ENCODE data around the gene RNU5D-1. TPM values are rescaled to one million over a fixed set of nuclear protein-coding genes. Genes with fewer than 3 reads are reported as not detected.

The RNU5D-1 gene
- polyA plus RNA-seq, 3 donors: not detected

DNA sequence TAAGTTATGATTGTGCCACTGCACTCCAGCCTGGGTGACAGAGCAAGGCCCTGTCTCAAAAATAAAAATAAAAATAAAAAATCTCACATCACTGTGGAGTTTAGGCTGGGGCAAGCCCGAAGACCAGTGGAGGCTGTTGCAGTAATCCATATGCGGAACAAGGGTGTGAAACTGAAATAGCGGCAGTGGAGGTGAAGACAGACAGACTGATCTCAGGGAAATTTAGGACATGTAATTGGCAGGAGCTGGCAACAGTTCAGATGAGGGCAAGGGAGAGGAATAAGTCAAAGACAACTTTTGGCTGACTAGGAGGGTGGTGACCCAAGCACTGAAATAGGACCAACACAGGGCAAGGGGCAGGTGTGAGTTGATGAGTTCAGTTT is 48.1 kb downstream of the RNU5D-1 start:
- DNase-seq (ENCODE audit: extremely low read depth in 1 of 11, low read depth in 9 of 11, low spot score in 4 of 11): no peak

DNA sequence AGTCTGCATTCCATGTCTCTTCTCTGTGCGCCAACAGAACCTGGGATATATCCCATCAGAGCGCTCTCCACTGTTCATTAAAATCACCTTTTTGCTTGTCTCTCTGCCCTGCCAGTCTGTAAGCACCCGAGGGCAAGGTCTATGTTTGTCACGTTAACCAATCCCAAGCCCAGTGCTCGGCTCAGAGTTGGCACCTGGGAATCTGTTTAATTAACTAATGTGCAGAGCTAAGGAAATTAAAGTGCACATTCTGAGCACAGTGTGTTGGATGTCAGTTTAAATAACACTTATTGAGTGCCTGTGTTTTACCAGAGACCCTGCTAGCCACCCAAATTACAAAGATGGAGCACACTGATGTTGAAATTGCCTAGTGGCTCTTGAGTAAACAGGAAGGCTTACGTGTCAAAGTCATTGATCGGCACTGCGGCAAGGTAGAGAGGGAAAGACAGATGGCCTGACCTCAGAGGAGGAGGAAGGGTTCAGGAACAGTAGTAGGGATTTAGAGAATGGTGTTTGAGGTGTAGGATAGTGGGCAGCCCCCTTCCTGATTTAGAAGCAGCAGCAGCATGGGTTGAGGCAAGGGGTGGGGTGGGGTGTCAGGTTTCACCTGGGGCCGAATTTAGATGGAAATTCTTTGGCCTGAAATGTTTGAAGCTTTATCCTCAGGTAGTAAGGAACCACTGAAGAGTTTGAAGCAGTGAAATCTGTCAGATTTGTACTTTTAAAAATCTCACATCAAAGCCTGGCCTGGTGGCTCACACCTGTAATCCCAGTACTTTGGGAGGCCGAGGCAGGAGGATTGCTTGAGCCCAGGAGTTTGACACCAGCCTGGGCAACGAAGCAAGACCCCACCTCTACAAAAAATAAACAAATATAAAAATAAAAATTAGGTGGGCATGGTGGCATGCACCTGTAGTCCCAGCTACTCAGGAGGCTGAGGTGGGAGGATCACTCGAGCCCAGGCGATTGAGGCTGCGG is 48.8 kb downstream of the RNU5D-1 start:
- DNase-seq (ENCODE audit: extremely low read depth in 1 of 11, low read depth in 9 of 11, low spot score in 4 of 11): no peak

Other genes starting within 250 kb of the RNU5D-1 start
- 10 to 100 TPM; 11.0 to 12.8 (median 12.1) TPM for gene TMEM53, start 56.7 kb downstream of the RNU5D-1 start, polyA plus RNA-seq (ENCODE audit: insufficient read length in 3 of 3)
- gene ARMH1, start 56.5 kb downstream of the RNU5D-1 start, polyA plus RNA-seq (ENCODE audit: insufficient read length in 3 of 3): 1 to 10 TPM; 6.0 to 8.8 (median 6.3) TPM
- gene KIF2C, start 8.7 kb upstream of the RNU5D-1 start, polyA plus RNA-seq (ENCODE audit: insufficient read length in 3 of 3): 10 to 100 TPM; 22.7 to 32.6 (median 30.8) TPM
- 1,000 to 10,000 TPM; 2,233 to 2,482 (median 2,364) TPM for gene RPS8, start 44.4 kb upstream of the RNU5D-1 start, polyA plus RNA-seq (ENCODE audit: insufficient read length in 3 of 3)
- gene BEST4, start 57.0 kb upstream of the RNU5D-1 start, polyA plus RNA-seq (ENCODE audit: insufficient read length in 3 of 3): under 1 TPM; 0.37 to 0.67 (median 0.65) TPM
- 1 to 10 TPM; 5.9 to 8.0 (median 7.7) TPM for gene PLK3, start 69.2 kb upstream of the RNU5D-1 start, polyA plus RNA-seq (ENCODE audit: insufficient read length in 3 of 3)
- gene DYNLT4, start 76.2 kb upstream of the RNU5D-1 start, polyA plus RNA-seq (ENCODE audit: insufficient read length in 3 of 3): under 1 TPM in 2 of 3 donors, not detected in 1; 0.24 to 0.39 TPM
- 10 to 100 TPM; 12.7 to 25.7 (median 12.7) TPM for gene BTBD19, start 77.4 kb upstream of the RNU5D-1 start, polyA plus RNA-seq (ENCODE audit: insufficient read length in 3 of 3)
- gene PTCH2, start 112.1 kb upstream of the RNU5D-1 start, polyA plus RNA-seq (ENCODE audit: insufficient read length in 3 of 3): 1 to 10 TPM; 3.8 to 6.6 (median 5.5) TPM